H54 (cell line): Measurements from ENCODE around the gene CENPV.

Source experiments
- DNase-seq: peaks from one replicate; pipeline ENCODE4 v3.0.0; 2011; ENCODE audit warnings: low spot score, mixed read lengths; ENCODE audit not compliant: insufficient read length
- FAIRE-seq: peaks from 3 replicates; lab custom pipeline; 2011; peaks lifted over from hg19 to GRCh38; lab: Jason Lieb, UNC
- POLR2A ChIP-seq: IDR thresholded peaks from 2 replicates; pipeline ENCODE4 v1.6.1; 2011; ENCODE audit warnings: low read depth, mild to moderate bottlenecking, low read length

Gene CENPV

DNA sequence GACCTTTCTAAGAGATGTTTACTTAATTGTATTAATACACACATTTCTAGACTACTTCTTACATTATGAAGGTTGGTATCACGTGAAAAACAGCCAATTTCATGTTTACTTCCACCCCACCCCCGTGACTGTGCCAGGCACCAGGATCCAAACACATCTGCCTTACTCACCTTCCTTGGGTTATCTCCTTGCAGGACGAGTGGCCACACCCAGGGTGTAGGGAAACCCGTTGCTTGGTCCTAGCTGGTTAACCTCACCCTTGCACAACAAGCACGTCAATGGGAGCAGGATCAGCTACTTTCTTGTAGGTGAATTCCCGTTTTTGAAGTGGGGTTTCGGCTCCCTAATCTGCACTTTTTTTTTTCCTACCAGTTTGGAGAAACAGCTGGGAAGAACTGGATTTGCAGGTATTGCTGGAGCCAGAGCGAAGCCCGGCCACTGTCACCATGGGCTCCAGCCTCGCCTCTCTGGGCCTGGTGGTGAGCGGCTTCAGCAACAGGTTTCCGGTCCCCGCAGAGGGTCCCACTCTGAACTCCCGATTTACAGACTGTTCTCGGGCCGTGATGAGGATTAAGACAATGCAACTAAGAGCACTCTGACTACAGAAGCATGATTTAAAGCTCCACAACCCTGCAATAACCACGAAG, 25.5 kb upstream of the CENPV start:
- FAIRE-seq (no peak), DNase-seq (no peak)
- no peak for TF ChIP-seq POLR2A

DNA sequence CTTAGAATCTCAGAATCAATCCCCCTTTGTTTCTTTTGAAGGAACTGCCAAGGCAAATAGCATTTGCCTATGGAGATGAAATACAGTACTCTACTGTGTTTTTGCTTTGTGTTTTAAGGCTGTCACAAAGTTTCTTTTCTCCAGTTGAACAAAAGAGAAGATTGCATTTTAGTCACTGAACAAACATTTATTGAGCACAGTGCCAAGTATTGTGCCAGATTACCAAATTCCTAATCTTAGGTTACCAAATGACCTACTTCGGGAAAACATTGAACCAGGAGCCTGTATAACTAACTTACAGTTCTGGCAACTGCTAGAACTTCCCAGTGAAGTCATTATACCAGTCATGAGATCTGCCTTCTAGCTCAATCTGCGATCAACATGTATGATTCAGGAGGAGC, 24.7 kb upstream of the CENPV start:
- FAIRE-seq (no peak), DNase-seq (no peak)
- TF ChIP-seq POLR2A: no peak

DNA sequence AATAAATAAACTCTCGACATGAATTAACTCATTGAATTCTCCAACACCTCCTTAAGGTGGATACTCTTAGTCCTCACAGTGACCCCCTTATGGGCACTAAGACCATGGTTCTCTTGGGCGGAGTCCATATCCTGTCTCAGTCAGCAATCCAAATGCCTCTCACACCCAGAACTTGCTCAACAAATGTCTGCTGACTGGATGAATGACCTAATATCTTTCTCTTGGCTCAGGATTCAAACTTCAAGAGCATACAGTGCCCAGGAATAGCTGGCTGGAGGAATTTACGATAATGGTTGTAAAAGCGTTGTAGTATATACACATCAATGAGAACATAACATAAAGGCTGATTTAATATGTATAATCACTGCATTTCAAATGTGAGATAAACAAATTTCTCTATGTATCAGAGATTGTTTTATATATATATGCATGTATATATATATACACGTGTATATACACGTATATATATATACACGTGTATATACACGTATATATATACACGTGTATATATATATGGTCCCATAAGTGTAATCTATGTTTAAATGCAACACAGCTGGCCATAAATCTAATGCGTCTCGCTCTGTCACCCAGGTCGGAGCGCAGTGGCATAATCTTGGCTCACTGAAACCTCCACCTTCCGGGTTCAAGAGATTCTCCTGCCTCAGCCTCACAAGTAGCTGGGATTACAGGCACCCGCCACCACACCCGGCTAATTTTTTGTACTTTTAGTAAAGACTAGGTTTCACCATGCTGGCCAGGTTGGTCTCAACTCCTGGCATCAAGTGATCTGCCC, 21.1 kb upstream of the CENPV start:
- TF ChIP-seq POLR2A: no peak
- FAIRE-seq (peak; percentile 66), DNase-seq (no peak)

DNA sequence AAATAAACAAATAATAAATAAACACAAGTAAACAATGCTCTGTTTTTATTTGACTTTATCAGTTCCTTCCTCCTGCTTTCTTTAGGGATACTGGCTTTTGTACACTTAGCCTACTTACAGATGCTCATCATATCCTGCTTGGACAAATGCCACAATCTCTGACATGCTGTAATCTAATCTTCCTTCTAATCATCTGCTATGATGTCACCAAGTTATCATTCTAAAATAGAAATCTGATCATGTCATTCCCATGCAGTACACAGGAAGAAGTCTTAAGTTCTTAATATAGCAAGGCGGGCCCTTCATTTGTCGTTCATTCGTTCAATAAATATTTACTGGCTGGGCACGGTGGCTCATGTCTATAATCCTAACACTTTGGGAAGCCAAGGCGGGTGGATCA, 18.5 kb upstream of the CENPV start:
- FAIRE-seq (no peak), DNase-seq (no peak)
- no peak for TF ChIP-seq POLR2A

DNA sequence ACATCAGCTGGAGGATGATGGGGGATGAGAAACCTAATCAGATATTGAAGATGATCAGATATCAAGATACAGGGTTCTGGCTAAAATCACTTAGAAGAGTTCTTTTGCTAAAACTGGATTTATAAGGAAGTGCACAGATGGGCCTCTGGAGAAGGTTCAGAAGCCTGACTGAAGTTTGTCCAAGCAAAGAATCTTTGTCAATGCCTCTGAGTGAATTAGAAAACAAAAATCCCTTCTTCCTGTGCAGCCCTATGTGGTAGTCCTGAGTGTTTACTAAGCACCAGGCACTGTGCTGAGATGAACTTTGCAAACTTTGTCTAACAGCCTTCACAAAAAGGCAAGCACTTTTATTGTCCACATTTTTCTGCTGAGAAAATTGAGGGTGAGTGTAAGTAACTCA, 11.4 kb upstream of the CENPV start:
- DNase-seq: no peak
- TF ChIP-seq POLR2A: no peak
- no peak for FAIRE-seq

DNA sequence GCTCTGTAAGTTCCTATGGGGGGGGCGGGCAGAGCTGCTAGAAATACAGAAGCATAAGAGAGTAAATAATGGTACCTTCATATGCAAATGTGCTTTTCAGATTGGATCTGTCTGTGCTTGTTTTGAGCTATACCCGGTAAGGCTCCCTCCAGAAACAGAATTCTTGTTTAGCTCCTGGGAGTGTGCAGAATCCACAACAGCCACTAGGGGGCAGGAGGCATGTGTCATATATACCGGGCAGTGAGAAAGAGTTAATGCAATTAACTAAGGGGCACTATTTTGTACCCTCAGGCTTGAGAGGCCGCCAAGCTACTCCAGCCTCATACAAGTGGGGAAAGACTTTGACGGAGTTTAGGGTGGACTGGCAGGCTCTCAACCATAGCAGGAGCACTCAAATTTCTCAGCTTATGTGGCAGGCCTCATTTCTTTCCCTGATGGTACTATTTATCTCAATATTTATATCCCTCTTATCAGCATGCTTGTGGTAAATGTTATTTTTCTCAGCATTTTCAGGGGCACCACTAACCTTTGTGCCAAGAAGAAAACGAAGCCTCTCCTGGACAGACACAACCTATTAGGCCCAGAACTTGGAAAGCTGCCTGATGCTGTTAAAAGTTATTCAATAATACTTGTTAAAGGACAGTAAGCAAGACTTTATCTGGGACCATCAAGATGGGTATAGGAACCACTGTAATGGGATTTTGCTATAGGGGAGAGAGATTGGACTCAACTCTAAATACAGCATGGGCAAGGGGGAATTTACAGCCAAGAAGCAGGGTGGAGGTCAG, 10.7 kb upstream of the CENPV start:
- no peak for TF ChIP-seq POLR2A
- FAIRE-seq (peak; percentile 78), DNase-seq (peak; percentile 33)

DNA sequence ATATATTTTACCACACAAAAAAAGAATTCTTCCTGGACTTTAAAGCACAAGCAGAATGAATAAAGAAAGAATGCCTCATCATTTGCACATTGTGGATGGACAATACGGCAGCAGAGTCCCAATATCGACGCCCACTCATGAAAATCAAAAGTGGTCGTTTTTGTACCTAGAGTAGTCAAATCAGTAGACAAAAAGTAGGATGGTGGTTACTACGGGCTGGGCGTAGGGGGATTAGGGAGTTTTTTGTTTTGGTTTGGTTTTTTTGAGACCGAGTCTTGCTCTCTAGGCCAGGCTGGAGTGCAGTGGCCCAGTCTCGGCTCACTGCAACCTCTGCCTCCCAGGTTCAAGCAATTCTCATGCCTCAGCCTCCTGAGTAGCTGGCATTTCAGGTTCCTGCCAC, 8.6 kb upstream of the CENPV start:
- FAIRE-seq (no peak), DNase-seq (no peak)
- TF ChIP-seq POLR2A: no peak

DNA sequence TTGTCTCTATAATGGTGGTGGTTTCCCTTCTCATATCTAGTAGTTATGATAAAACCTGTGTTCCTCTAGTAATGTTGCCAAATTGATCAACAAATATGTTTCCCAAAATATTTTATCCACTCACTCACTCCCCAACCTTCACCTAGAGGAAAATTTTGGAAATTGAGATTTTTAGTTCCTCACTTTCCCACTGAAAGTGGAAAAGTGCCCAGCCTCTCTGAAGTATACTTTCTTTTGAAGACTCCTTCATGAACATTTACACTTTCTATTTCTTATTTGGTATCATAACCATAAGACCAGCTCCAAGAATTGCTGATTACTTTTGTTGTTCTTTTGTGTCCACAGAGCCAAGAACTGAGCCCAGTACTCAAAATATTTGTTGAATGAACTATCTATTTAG, 5.1 kb upstream of the CENPV start:
- DNase-seq (no peak), FAIRE-seq (no peak)
- TF ChIP-seq POLR2A: no peak

DNA sequence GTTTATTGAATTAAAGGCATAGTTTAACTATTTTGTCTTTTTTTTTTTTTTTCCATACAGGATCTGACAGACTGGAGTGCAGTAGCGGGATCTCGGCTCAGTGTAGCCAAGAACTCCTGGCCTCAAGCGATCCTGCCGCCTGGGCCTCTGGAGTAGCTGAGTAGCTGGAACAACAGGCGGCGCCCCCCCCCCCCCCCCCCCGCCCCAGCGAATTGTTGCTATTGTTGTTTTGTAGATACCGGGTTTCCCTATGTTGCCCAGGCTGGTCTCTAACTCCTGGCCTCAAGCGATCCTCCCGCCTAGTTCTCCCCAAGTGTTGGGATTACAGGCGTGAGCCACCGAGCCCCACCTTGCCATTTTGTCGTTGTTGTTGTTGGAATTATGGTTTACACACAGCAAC, 1.3 kb upstream of the CENPV start:
- TF ChIP-seq POLR2A: no peak
- FAIRE-seq: no peak
- no peak for DNase-seq

DNA sequence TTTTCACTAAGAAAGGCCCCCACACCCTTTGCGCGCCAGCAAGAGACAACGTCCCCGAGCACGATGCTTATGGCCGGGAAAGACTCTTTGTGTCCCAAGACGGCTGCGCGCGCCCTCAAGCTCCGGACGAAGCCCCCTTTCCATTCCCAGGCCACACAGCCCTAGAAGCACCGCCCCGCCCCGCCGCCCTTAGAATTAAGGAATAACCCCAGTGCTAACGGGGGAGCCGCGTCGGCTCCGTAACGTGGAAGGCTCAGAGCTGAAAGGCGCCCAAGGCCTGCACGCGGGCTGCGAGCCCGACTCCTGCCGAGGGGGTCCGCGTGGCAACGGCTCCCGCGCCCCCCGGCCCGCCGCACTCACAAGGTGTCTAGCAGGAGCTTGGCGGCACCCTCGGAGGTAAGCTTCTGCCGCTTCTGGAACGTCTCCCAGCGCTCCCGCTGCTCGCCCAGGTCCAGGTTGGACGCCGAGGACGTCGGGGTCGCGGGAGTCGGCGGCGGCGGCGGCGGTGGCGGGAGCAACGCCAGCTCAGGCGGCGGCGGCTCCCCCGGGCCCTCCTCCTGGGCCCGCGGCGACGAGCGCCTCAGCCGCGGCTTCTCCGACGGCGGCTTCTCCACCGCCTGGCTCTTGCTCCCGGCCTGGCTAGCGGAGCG, 477 bp downstream of the CENPV start:
- no peak for TF ChIP-seq POLR2A
- DNase-seq (no peak), FAIRE-seq (no peak)

DNA sequence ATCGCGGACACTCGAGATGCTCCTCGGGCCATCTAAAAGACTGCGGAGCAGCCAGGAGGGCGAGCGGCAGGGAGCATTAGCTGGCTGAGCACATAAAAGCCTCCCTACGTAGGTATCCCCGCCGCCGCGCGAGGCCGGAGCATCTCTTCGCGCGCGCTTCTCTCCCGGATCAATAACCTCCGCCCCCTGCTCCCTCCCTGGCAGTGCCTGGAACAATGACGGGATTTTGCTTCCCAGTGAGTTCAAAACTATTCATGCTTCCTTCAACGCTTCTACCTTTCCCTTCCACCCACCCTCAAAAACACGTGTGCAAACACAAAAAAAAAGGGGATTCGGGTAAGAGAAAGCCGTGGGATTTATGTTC, 984 bp downstream of the CENPV start:
- no peak for FAIRE-seq
- no peak for DNase-seq
- no peak for TF ChIP-seq POLR2A

DNA sequence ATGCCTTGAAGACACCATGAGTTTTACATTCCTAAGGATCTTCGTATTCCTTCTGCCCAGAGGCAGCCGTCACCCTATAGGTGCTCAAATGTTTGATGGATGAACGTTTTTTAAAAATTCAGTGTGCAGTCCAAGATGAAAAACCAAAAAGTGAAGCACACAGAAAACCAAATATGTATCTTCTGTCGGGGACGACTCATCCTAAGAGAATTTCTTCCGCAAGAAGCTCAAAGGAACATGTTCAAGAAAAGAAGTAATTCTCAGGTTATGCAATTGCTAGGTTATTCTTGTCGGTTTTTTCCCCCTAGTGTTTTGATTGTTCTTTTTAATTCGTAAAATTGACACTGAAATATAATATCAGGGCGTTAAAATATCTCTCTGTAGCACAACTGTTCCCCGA, 1.4 kb downstream of the CENPV start:
- DNase-seq: no peak
- FAIRE-seq: no peak
- no peak for TF ChIP-seq POLR2A

DNA sequence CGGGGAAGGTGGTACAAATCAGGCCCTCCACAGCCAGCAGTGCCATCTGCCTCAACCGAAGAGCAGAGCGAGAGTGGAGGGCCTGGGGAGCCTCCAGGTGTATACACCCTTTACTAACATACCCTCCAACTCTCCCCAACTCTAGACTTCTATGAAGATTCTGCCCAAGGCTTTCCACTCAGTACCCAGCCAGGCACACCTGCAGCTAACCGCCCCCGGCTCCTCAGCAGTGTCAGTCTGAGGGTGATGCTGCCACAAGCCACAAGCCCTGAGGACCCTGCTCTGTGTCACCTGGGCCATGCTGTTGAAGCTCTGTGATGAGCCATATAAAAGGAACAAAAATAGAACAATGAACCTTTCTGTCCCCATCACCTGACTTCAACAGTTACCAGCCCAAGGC, 3.8 kb downstream of the CENPV start:
- FAIRE-seq: no peak
- no peak for DNase-seq
- TF ChIP-seq POLR2A: no peak

DNA sequence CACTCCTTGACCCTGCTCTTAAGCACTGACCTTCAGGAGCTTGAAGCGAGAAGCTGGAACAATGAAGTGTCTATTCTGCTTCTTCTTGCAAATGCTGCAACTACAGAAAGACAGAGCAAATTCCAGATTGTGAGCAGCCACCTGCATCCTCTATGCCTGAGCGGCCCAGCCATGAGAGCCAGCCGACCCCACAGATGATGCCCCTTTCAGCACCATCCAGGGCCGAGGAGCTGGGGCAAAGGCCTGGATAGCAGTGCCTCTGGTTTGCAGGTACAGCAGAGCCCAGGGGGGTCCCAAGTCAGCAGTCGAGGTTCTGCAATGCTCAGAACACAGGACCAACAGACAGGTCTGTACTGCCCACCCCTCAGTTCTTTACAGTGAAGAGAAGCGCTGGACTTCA, 4.7 kb downstream of the CENPV start:
- DNase-seq (no peak), FAIRE-seq (no peak)
- TF ChIP-seq POLR2A: no peak
